Mesenchymal stem cell (in vitro differentiated cells and primary cell): Measurements from ENCODE around the gene SEPTIN5.

ENCODE experiments used
- DNase-seq: peaks from one replicate; pipeline ENCODE4 v3.0.0-alpha.2; 2013
- H2AFZ ChIP-seq: one replicate; pipeline ENCODE4 v1.6.1; 2013; ENCODE audit warnings: low read depth, mild to moderate bottlenecking, control low read depth, inconsistent platforms, low read length, moderate library complexity
- H2AK5ac ChIP-seq: 2 replicates; pipeline ENCODE4 v1.6.1; 2013; ENCODE audit warnings: low read length, moderate library complexity, mild to moderate bottlenecking, inconsistent platforms; ENCODE audit not compliant: severe bottlenecking
- H2BK120ac ChIP-seq: one replicate; pipeline ENCODE4 v1.6.1; 2013; ENCODE audit warnings: low read depth, mild to moderate bottlenecking, inconsistent platforms, low read length, moderate library complexity
- H2BK12ac ChIP-seq, 2 experiments: one replicate each; pipeline ENCODE4 v1.6.1; 2013; ENCODE audit warnings: inconsistent platforms in 2 of 2, low read length in 2 of 2, mild to moderate bottlenecking in 2 of 2, moderate library complexity in 2 of 2, control low read depth in 1 of 2
- H2BK15ac ChIP-seq: one replicate; pipeline ENCODE4 v1.6.1; 2013; ENCODE audit warnings: mild to moderate bottlenecking, low read depth, inconsistent platforms; ENCODE audit not compliant: poor library complexity, severe bottlenecking
- H2BK5ac ChIP-seq: 2 replicates; pipeline ENCODE4 v1.6.1; 2013; ENCODE audit warnings: low read depth, mild to moderate bottlenecking, low read length, control low read depth, inconsistent platforms; ENCODE audit not compliant: poor library complexity, severe bottlenecking
- H3K14ac ChIP-seq, 2 experiments: one replicate each; pipeline ENCODE4 v1.6.1; 2013; ENCODE audit warnings: inconsistent platforms in 2 of 2, low read length in 2 of 2, control low read depth in 1 of 2, mild to moderate bottlenecking in 1 of 2, moderate library complexity in 1 of 2
- H3K18ac ChIP-seq, 2 experiments: one replicate each; pipeline ENCODE4 v1.6.1; 2013; ENCODE audit warnings: inconsistent platforms in 2 of 2, low read length in 2 of 2, control low read depth in 1 of 2, low read depth in 1 of 2, mild to moderate bottlenecking in 1 of 2
- H3K23ac ChIP-seq, 2 experiments: one replicate each; pipeline ENCODE4 v1.6.1; 2013; ENCODE audit warnings: inconsistent platforms in 2 of 2, low read length in 2 of 2, mild to moderate bottlenecking in 2 of 2, moderate library complexity in 2 of 2, control low read depth in 1 of 2
- H3K27ac ChIP-seq: 2 replicates; pipeline ENCODE4 v1.5.1; 2013; ENCODE audit warnings: mild to moderate bottlenecking, moderate library complexity, low read length, control low read depth, inconsistent platforms; ENCODE audit not compliant: poor library complexity, severe bottlenecking
- H3K27me3 ChIP-seq, 2 experiments: 2 replicates each; pipeline versions ENCODE4 v1.6.1 to v1.7.0; 2013; ENCODE audit warnings: low read length in 2 of 2, mild to moderate bottlenecking in 2 of 2, moderate library complexity in 2 of 2, control low read depth in 1 of 2, inconsistent platforms in 1 of 2; ENCODE audit not compliant: control insufficient read depth in 1 of 2, insufficient read depth in 1 of 2
- H3K36me3 ChIP-seq, 2 experiments: 2 replicates each; pipeline versions ENCODE4 v1.6.1 to v1.7.0; 2013; ENCODE audit warnings: low read length in 2 of 2, control low read depth in 1 of 2, inconsistent platforms in 1 of 2, low read depth in 1 of 2, mild to moderate bottlenecking in 1 of 2; ENCODE audit not compliant: insufficient read depth in 2 of 2, control insufficient read depth in 1 of 2
- H3K4ac ChIP-seq, 2 experiments: one replicate each; pipeline ENCODE4 v1.6.1; 2013; ENCODE audit warnings: inconsistent platforms in 2 of 2, low read length in 2 of 2, mild to moderate bottlenecking in 2 of 2, moderate library complexity in 2 of 2, control low read depth in 1 of 2, low read depth in 1 of 2
- H3K4me1 ChIP-seq: 2 replicates; pipeline ENCODE4 v1.6.1; 2013; ENCODE audit warnings: low read depth, low read length, control low read depth; ENCODE audit not compliant: control insufficient read depth, insufficient read depth
- H3K4me2 ChIP-seq: 2 replicates; pipeline ENCODE4 v1.6.1; 2013; ENCODE audit warnings: low read length, mild to moderate bottlenecking, inconsistent platforms; ENCODE audit not compliant: poor library complexity, severe bottlenecking
- H3K4me3 ChIP-seq, 2 experiments: 2 replicates each; pipeline versions ENCODE4 v1.5.1 to v1.7.0; 2013; ENCODE audit warnings: low read length in 2 of 2, mild to moderate bottlenecking in 2 of 2, control low read depth in 1 of 2, low read depth in 1 of 2; ENCODE audit not compliant: insufficient read depth in 1 of 2
- H3K79me1 ChIP-seq: replicated peaks from 2 replicates; pipeline ENCODE4 v1.6.1; 2013; ENCODE audit warnings: mild to moderate bottlenecking, control low read depth, low read length, inconsistent platforms; ENCODE audit not compliant: poor library complexity, severe bottlenecking
- H3K9ac ChIP-seq: 2 replicates; pipeline ENCODE4 v1.7.0; 2013; ENCODE audit warnings: mild to moderate bottlenecking, low read length, moderate library complexity
- H3K9me3 ChIP-seq: 2 replicates; pipeline ENCODE4 v1.7.0; 2013; ENCODE audit warnings: mild to moderate bottlenecking, low read length; ENCODE audit not compliant: control insufficient read depth
- H4K8ac ChIP-seq: one replicate; pipeline ENCODE4 v1.6.1; 2013; ENCODE audit warnings: inconsistent platforms, mild to moderate bottlenecking, low read length, moderate library complexity
- H4K91ac ChIP-seq: one replicate; pipeline ENCODE4 v1.6.1; 2013; ENCODE audit warnings: mild to moderate bottlenecking, low read length, inconsistent platforms
- WGBS: methylation state at CpG from one replicate; pipeline ENCODE4 v1.1.7; 2013; ENCODE audit warnings: mixed read lengths; 5-methylcytosine and 5-hydroxymethylcytosine counted together

SEPTIN5 gene

GRCh38 chr22:19743651-19744050 is 29.3 kb downstream of the SEPTIN5 start:
- H3K4ac ChIP-seq = no peak overlapping the region
- no peak overlapping the region for H2BK12ac ChIP-seq
- no peak overlapping the region for H3K4me2 ChIP-seq
- H3K18ac ChIP-seq = no peak overlapping the region
- no peaks in the 10 kb centered on the region for H3K9me3 ChIP-seq
- H3K23ac ChIP-seq = no peak overlapping the region
- H2AK5ac ChIP-seq = no peak overlapping the region
- H3K14ac ChIP-seq = no peak overlapping the region
- WGBS = 92% methylated on average over 4 of the region's 4 CpGs
- H3K36me3 ChIP-seq = no peaks in the 10 kb centered on the region
- no peaks in the 10 kb centered on the region for H3K79me1 ChIP-seq
- no peak overlapping the region for H2AFZ ChIP-seq
- peaks cover 6% of the 10 kb centered on the region for H3K4me1 ChIP-seq
- peaks cover 6 to 20% of the 10 kb centered on the region in 2 experiments for H3K27me3 ChIP-seq
- H4K91ac ChIP-seq = peak overlapping the region; percentile 11
- no peak overlapping the region for H4K8ac ChIP-seq
- H2BK15ac ChIP-seq = no peak overlapping the region
- no peak overlapping the region for H3K9ac ChIP-seq
- no peak for DNase-seq
- H3K4me3 ChIP-seq = no peak overlapping the region
- no peak overlapping the region for H2BK5ac ChIP-seq
- no peak overlapping the region for H2BK120ac ChIP-seq
- H3K27ac ChIP-seq = no peak overlapping the region

DNA sequence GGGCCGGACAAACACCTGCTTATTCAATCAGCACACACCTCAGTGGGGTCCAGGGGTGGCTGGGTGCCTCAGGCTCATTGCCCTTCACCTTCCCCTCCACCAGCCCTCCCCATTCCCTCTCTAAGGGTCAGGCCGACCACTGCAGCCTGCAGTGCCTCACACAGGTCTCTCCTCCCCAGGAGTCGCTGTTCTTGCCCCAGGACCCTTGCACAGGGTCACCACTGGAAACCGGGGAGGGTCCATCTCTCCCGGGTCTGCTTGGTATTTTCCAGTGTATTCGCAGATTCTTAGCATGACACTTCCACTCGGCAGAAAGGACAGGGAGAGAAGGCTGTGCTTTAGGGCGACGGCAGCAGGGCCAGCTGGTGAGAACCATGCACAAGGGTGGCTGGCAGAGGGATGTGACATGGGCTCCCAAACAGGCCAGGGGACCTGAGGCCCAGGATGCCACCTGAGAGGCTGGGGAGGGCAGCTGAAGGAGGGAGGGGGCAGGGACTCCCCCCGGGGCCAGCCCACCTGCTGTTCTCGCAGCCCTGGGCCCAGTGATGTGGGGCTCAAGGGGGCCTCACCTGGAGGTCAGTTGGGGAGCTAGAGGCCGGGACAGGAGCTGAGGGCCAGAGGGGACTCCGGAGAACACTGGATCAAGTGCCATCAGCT is 30.2 kb downstream of the SEPTIN5 start:
- H3K4me3 ChIP-seq = no peak overlapping the region
- no peak for DNase-seq
- peaks cover 12 to 20% of the 10 kb centered on the region in 2 experiments for H3K27me3 ChIP-seq
- peak overlapping the region; percentile 13 for H2BK15ac ChIP-seq
- H3K9me3 ChIP-seq = no peaks in the 10 kb centered on the region
- no peak overlapping the region for H3K18ac ChIP-seq
- no peak overlapping the region for H3K4me2 ChIP-seq
- H3K79me1 ChIP-seq = no peaks in the 10 kb centered on the region
- no peak overlapping the region for H4K91ac ChIP-seq
- no peak overlapping the region for H3K27ac ChIP-seq
- no peak overlapping the region for H3K14ac ChIP-seq
- no peak overlapping the region for H2BK5ac ChIP-seq
- H2BK120ac ChIP-seq = no peak overlapping the region
- H2AFZ ChIP-seq = no peak overlapping the region
- H3K36me3 ChIP-seq = no peaks in the 10 kb centered on the region
- H3K4me1 ChIP-seq = peaks cover 6% of the 10 kb centered on the region
- no peak overlapping the region for H2AK5ac ChIP-seq
- H2BK12ac ChIP-seq = no peak overlapping the region
- WGBS = 86% methylated on average over 13 of the region's 13 CpGs
- no peak overlapping the region for H3K4ac ChIP-seq
- no peak overlapping the region for H3K9ac ChIP-seq
- H3K23ac ChIP-seq = no peak overlapping the region
- no peak overlapping the region for H4K8ac ChIP-seq

DNA sequence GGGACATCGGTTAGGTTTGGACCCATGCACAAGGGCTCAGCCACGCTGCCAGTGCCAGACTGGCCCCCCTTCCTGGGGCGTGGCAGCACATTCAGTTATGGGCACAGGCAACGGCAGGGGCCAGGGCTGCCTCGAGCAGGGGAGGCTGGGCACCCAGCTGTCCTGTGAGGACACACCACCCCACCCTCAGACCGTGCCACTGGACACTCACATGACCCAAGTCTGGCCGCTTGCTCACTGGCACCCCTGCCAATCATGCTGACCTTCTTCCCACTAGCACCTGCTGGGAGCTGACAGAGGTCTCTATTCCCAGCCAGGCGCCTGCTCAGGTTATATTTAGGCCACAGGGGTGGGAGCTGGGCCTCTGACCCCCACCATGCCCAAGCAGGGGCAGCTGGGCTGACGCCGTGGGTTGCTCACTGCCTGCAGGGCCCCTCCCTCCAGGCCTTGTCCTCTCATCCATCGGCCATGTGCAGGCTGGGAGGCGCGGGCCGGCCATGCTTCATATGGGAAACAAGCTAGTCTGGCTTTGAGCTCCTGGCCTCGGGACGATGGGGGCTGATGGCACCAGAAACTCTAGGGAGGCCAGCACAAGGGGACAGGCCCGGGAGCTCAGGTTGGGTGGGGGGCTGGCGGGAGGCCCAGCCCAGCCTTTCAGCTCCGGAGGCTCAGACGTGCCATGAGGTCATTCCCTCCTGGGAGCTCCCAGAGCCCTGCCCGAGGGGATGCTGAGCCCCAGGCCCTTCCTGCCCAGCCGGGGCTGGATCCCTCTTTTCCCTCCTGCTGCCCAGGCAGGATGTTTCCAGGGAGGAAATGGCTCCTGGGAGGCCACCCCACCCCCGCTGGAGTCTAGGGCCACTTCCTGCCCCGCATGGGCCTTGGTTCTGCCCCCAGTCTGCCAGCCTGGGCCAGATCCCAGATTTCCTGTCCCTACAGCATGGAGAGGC is 31.1 kb downstream of the SEPTIN5 start:
- H2BK12ac ChIP-seq = no peak overlapping the region
- no peak overlapping the region for H2BK5ac ChIP-seq
- no peaks in the 10 kb centered on the region for H3K79me1 ChIP-seq
- H3K36me3 ChIP-seq = no peaks in the 10 kb centered on the region
- no peak overlapping the region for H3K9ac ChIP-seq
- DNase-seq = no peak
- no peak overlapping the region for H3K23ac ChIP-seq
- WGBS = 75% methylated on average over 24 of the region's 24 CpGs
- no peak overlapping the region for H4K8ac ChIP-seq
- no peak overlapping the region for H3K4ac ChIP-seq
- H3K4me2 ChIP-seq = no peak overlapping the region
- no peak overlapping the region for H2BK120ac ChIP-seq
- H2AK5ac ChIP-seq = no peak overlapping the region
- no peak overlapping the region for H3K27ac ChIP-seq
- H3K4me1 ChIP-seq = peaks cover 6% of the 10 kb centered on the region
- no peak overlapping the region for H2BK15ac ChIP-seq
- no peak overlapping the region for H3K4me3 ChIP-seq
- H3K27me3 ChIP-seq = peaks cover 19 to 29% of the 10 kb centered on the region in 2 experiments
- H4K91ac ChIP-seq = no peak overlapping the region
- peak overlapping the region in 1 of 2 experiments; percentile 18 for H3K18ac ChIP-seq
- no peak overlapping the region for H2AFZ ChIP-seq
- H3K14ac ChIP-seq = no peak overlapping the region
- no peaks in the 10 kb centered on the region for H3K9me3 ChIP-seq

GRCh38 chr22:19746726-19747125 is 32.4 kb downstream of the SEPTIN5 start:
- Histone ChIP-seq H3K9ac (no peak overlapping the region), H3K23ac (no peak overlapping the region), H2BK15ac (no peak overlapping the region), H2AFZ (no peak overlapping the region), H3K79me1 (no peaks in the 10 kb centered on the region), H2BK5ac (no peak overlapping the region), H2BK12ac (no peak overlapping the region), H2BK120ac (no peak overlapping the region), H3K4me2 (no peak overlapping the region), H3K18ac (no peak overlapping the region), H4K8ac (no peak overlapping the region), H3K4ac (no peak overlapping the region), H4K91ac (no peak overlapping the region), H2AK5ac (no peak overlapping the region), H3K27me3 (peaks cover 22 to 40% of the 10 kb centered on the region in 2 experiments), H3K14ac (no peak overlapping the region), H3K27ac (no peak overlapping the region), H3K4me1 (peaks cover 13% of the 10 kb centered on the region), H3K36me3 (no peaks in the 10 kb centered on the region), H3K4me3 (no peak overlapping the region), H3K9me3 (no peaks in the 10 kb centered on the region)
- no peak for DNase-seq
- WGBS = 87% methylated on average over 13 of the region's 13 CpGs
